SK-N-SH treated with all-trans-retinoic acid at 6 μM for 48 hours (cell line): ENCODE data around the gene ZNF622.

Experiments used
- ATAC-seq: fragments of 200-7000 bp; cut with Tn5 transposase; 3 replicates; pipeline ENCODE4 v1.9.1; 2020; ENCODE audit warnings: mild to moderate bottlenecking, moderate library complexity
- ARNTL ChIP-seq: fragments of 450-650 bp; formaldehyde crosslinking; IDR thresholded peaks from 2 replicates; pipeline ENCODE4 v1.5.0; 2020; ENCODE audit warnings: low read depth, mild to moderate bottlenecking, moderate library complexity, borderline replicate concordance
- BACH2 ChIP-seq: fragments of 250-450 bp; sonication (Bioruptor Pico); IDR thresholded peaks from 2 replicates; pipeline ENCODE4 v1.9.0; 2021; ENCODE audit warnings: mild to moderate bottlenecking, borderline replicate concordance
- CREB5 ChIP-seq: fragments of 250-450 bp; sonication (Bioruptor Pico); IDR thresholded peaks from 2 replicates; pipeline ENCODE4 v1.5.1; 2020; ENCODE audit warnings: low read depth, mild to moderate bottlenecking, moderate library complexity
- CSDC2 ChIP-seq: fragments of 250-450 bp; sonication (Bioruptor Pico); IDR thresholded peaks from 2 replicates; pipeline ENCODE4 v1.5.0; 2020; ENCODE audit warnings: mild to moderate bottlenecking, moderate library complexity
- ESRRG ChIP-seq: fragments of 250-450 bp; sonication (Bioruptor Pico); IDR thresholded peaks from 2 replicates; pipeline ENCODE4 v1.6.1; 2021; ENCODE audit warnings: mild to moderate bottlenecking
- GLIS3 ChIP-seq: fragments of 250-450 bp; sonication (Bioruptor Pico); IDR thresholded peaks from 2 replicates; pipeline ENCODE4 v1.5.0; 2020; ENCODE audit warnings: mild to moderate bottlenecking, moderate library complexity
- ISL1 ChIP-seq: fragments of 250-450 bp; sonication (Bioruptor Pico); IDR thresholded peaks from 2 replicates; pipeline ENCODE4 v2.1.2; 2022; ENCODE audit warnings: mild to moderate bottlenecking, moderate library complexity
- RARB ChIP-seq: fragments of 250-450 bp; sonication (Bioruptor Pico); IDR thresholded peaks from 2 replicates; pipeline ENCODE4 v1.8.0; 2021; ENCODE audit warnings: mild to moderate bottlenecking, moderate library complexity
- SNAI2 ChIP-seq: fragments of 250-450 bp; sonication (Bioruptor Pico); IDR thresholded peaks from 2 replicates; pipeline ENCODE4 v1.5.0; 2020; ENCODE audit warnings: mild to moderate bottlenecking, moderate library complexity
- TCF4 ChIP-seq: fragments of 250-450 bp; sonication (Bioruptor Pico); IDR thresholded peaks from 2 replicates; pipeline ENCODE4 v1.8.0; 2021; ENCODE audit warnings: mild to moderate bottlenecking, moderate library complexity, borderline replicate concordance
- TOX ChIP-seq: fragments of 250-450 bp; sonication (Bioruptor Pico); IDR thresholded peaks from 2 replicates; pipeline ENCODE4 v1.8.0; 2021; ENCODE audit warnings: mild to moderate bottlenecking, moderate library complexity, borderline replicate concordance
- TSHZ2 ChIP-seq: fragments of 250-450 bp; sonication (Bioruptor Pico); IDR thresholded peaks from 2 replicates; pipeline ENCODE4 v1.5.0; 2020; ENCODE audit warnings: mild to moderate bottlenecking, moderate library complexity
- ZC3H10 ChIP-seq: fragments of 250-450 bp; sonication (Bioruptor Pico); IDR thresholded peaks from 2 replicates; pipeline ENCODE4 v1.5.1; 2021; ENCODE audit warnings: mild to moderate bottlenecking, moderate library complexity
- ZFP3 ChIP-seq: fragments of 250-450 bp; sonication (Bioruptor Pico); IDR thresholded peaks from 2 replicates; pipeline ENCODE4 v1.5.0; 2020; ENCODE audit warnings: mild to moderate bottlenecking, moderate library complexity
- ZFP30 ChIP-seq: fragments of 450-650 bp; formaldehyde crosslinking; IDR thresholded peaks from 2 replicates; pipeline ENCODE4 v1.5.0; 2022; ENCODE audit warnings: mild to moderate bottlenecking, moderate library complexity
- ZNF565 ChIP-seq: fragments of 450-650 bp; formaldehyde crosslinking; conservative IDR thresholded peaks from 2 replicates; pipeline ENCODE4 v1.5.0; 2020; ENCODE audit warnings: low read depth, mild to moderate bottlenecking, moderate library complexity
- ZNF8 ChIP-seq: fragments of 450-650 bp; formaldehyde crosslinking; IDR thresholded peaks from 2 replicates; pipeline ENCODE4 v1.5.0; 2020; ENCODE audit warnings: mild to moderate bottlenecking, moderate library complexity
- TF ChIP-seq, protein P1 (sequence below): fragments of 250-450 bp; sonication (Bioruptor Pico); IDR thresholded peaks from 2 replicates; pipeline ENCODE4 v1.8.0; 2021; ENCODE audit warnings: low read depth, mild to moderate bottlenecking, moderate library complexity, borderline replicate concordance
- TF ChIP-seq, protein P2 (sequence below): fragments of 250-450 bp; sonication (Bioruptor Pico); IDR thresholded peaks from 2 replicates; pipeline ENCODE4 v1.5.1; 2021; ENCODE audit warnings: mild to moderate bottlenecking, moderate library complexity
- TF ChIP-seq, protein P3 (sequence below): fragments of 250-450 bp; sonication (Bioruptor Pico); IDR thresholded peaks from 2 replicates; pipeline ENCODE4 v1.8.0; 2020; ENCODE audit warnings: mild to moderate bottlenecking, moderate library complexity, borderline replicate concordance

The ZNF622 gene

GRCh38 chr5:16490911-16491310 is 25.3 kb upstream of the ZNF622 start (continued):
- TF ChIP-seq, protein P1, sequence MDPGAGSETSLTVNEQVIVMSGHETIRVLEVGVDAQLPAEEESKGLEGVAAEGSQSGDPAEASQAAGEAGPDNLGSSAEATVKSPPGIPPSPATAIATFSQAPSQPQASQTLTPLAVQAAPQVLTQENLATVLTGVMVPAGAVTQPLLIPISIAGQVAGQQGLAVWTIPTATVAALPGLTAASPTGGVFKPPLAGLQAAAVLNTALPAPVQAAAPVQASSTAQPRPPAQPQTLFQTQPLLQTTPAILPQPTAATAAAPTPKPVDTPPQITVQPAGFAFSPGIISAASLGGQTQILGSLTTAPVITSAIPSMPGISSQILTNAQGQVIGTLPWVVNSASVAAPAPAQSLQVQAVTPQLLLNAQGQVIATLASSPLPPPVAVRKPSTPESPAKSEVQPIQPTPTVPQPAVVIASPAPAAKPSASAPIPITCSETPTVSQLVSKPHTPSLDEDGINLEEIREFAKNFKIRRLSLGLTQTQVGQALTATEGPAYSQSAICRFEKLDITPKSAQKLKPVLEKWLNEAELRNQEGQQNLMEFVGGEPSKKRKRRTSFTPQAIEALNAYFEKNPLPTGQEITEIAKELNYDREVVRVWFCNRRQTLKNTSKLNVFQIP: no peak
- TF ChIP-seq ESRRG (CRISPR knock-in tag): no peak
- TF ChIP-seq, all 23 proteins: peak for 0

- TF ChIP-seq ISL1 (no peak), ZNF8 (CRISPR knock-in tag) (no peak), CSDC2 (CRISPR knock-in tag) (no peak), SNAI2 (CRISPR knock-in tag) (no peak), CREB5 (CRISPR knock-in tag) (no peak), ZFP3 (CRISPR knock-in tag) (no peak), ESRRG (CRISPR knock-in tag) (no peak), TCF4 (no peak), ARNTL (no peak), ZNF565 (CRISPR knock-in tag) (no peak), ZFP30 (no peak), RARB (CRISPR knock-in tag) (no peak), TOX (CRISPR knock-in tag) (no peak), BACH2 (no peak), ZC3H10 (no peak), GLIS3 (CRISPR knock-in tag) (no peak), TSHZ2 (CRISPR knock-in tag) (no peak)
- TF ChIP-seq, protein P2, sequence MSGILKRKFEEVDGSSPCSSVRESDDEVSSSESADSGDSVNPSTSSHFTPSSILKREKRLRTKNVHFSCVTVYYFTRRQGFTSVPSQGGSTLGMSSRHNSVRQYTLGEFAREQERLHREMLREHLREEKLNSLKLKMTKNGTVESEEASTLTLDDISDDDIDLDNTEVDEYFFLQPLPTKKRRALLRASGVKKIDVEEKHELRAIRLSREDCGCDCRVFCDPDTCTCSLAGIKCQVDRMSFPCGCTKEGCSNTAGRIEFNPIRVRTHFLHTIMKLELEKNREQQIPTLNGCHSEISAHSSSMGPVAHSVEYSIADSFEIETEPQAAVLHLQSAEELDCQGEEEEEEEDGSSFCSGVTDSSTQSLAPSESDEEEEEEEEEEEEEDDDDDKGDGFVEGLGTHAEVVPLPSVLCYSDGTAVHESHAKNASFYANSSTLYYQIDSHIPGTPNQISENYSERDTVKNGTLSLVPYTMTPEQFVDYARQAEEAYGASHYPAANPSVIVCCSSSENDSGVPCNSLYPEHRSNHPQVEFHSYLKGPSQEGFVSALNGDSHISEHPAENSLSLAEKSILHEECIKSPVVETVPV: no peak
- TF ChIP-seq, protein P1: no peak
- ATAC-seq: peak; percentile 96
Measured at GRCh38 chr5:16489322-16489791, 23.8 kb upstream of the ZNF622 start.

DNA sequence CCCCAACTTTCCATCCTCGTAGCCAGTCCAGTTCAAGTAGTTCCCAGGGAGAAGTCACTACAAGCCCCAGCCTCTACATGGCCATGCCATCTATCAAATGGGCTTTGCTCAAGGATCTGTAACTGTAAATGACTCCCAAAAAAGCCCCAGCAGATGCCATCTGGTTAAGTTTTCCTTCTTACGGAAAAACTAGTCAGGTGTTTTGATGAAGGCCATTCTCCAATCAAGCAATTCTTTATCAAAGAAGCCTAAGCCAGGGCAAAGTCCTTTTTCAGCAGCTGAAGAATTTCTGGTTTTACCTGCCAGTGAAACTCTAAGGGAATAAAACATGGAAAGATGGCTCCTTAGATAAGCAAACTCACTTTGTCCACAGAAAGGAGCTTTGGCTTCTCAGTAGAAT is 21.9 kb upstream of the ZNF622 start:
- no peak for ATAC-seq
- TF ChIP-seq CREB5 (CRISPR knock-in tag) (no peak), ZNF565 (CRISPR knock-in tag) (no peak), TCF4 (no peak), GLIS3 (CRISPR knock-in tag) (no peak), ZFP30 (no peak), ZC3H10 (no peak), ISL1 (no peak), BACH2 (no peak), ZNF8 (CRISPR knock-in tag) (no peak)
- TF ChIP-seq, protein P3, sequence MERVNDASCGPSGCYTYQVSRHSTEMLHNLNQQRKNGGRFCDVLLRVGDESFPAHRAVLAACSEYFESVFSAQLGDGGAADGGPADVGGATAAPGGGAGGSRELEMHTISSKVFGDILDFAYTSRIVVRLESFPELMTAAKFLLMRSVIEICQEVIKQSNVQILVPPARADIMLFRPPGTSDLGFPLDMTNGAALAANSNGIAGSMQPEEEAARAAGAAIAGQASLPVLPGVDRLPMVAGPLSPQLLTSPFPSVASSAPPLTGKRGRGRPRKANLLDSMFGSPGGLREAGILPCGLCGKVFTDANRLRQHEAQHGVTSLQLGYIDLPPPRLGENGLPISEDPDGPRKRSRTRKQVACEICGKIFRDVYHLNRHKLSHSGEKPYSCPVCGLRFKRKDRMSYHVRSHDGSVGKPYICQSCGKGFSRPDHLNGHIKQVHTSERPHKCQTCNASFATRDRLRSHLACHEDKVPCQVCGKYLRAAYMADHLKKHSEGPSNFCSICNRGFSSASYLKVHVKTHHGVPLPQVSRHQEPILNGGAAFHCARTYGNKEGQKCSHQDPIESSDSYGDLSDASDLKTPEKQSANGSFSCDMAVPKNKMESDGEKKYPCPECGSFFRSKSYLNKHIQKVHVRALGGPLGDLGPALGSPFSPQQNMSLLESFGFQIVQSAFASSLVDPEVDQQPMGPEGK (CRISPR knock-in tag): no peak
- TF ChIP-seq, all 23 proteins: peak for 0
